ENCODE measurements around the gene F7. TPM values are rescaled to one million over a fixed set of nuclear protein-coding genes. Genes with fewer than 3 reads are reported as not detected.
A peak's percentile ranks its signal among the peaks of the same experiment; 100 is the strongest.

F7 gene
- total RNA-seq, 1 experiment from 2014 or later, result 52.4 TPM

DNA sequence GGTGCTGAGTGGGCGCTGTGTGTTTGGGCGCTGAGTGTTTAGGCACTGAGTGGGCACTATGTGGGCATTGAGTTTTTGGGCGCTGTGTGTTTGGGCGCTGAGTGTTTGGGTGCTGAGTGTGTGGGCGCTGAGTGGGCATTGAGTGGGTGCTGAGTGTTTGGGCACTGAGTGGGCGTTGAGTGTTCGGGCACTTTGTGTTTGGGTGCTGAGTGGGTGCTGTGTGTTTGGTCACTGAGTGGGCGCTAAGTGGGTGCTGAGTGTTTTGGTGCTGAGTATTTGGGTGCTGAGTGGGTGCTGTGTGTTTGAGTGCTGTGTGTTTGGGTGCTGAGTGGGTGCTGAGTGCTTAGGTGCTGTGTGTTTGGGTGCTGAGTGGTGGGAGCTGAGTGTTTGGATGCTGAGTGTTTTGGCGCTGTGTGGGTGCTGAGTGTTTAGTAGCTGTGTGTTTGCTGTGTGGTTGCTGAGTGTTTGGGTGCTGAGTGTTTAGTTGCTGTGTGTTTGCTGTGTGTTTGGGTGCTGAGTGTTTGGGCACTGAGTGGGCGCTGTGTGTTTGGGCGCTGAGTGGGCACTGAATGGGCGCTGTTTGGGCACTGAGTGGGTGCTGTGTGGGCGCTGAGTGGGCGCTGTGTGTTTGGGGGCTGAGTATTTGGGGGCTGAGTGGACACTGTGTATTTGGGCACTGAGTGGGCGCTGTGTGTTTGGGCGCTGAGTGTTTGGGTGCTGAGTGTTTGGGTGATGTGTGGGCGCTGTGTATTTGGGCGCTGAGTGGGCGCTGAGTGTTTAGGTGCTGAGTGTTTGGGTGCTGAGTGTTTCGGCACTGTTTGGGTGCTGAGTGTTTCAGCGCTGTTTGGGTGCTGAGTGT is 47.2 kb upstream of the F7 start:
- Mint-ChIP-seq H3K4me1 (ENCODE audit: low read depth, unreplicated experiment) (no peaks in the 10 kb centered on the region), H3K27ac (ENCODE audit: unreplicated experiment) (no peak overlapping the region), H3K36me3 (ENCODE audit: insufficient read depth, unreplicated experiment) (peaks cover 5% of the 10 kb centered on the region), H3K27me3 (ENCODE audit: insufficient read depth, unreplicated experiment) (no peaks in the 10 kb centered on the region), H3K9me3 (ENCODE audit: unreplicated experiment) (no peaks in the 10 kb centered on the region), H3K4me3 (ENCODE audit: unreplicated experiment) (no peak overlapping the region)
- TF ChIP-seq, protein P1, sequence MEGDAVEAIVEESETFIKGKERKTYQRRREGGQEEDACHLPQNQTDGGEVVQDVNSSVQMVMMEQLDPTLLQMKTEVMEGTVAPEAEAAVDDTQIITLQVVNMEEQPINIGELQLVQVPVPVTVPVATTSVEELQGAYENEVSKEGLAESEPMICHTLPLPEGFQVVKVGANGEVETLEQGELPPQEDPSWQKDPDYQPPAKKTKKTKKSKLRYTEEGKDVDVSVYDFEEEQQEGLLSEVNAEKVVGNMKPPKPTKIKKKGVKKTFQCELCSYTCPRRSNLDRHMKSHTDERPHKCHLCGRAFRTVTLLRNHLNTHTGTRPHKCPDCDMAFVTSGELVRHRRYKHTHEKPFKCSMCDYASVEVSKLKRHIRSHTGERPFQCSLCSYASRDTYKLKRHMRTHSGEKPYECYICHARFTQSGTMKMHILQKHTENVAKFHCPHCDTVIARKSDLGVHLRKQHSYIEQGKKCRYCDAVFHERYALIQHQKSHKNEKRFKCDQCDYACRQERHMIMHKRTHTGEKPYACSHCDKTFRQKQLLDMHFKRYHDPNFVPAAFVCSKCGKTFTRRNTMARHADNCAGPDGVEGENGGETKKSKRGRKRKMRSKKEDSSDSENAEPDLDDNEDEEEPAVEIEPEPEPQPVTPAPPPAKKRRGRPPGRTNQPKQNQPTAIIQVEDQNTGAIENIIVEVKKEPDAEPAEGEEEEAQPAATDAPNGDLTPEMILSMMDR (IDR thresholded peaks at IDR 0.05; ENCODE audit: insufficient read depth in 1 of 2, low read depth in 1 of 2, low read length in 1 of 2, severe bottlenecking in 1 of 2, unreplicated experiment in 1 of 2), result no peak
- intact Hi-C loops (cut with micrococcal nuclease; ENCODE audit: unreplicated experiment), result no loop called here
- H3K4me1 ChIP-seq, result no peaks in the 10 kb centered on the region
- POLR2A ChIA-PET, result no interaction called here
- no TSS peak for BruUV-seq (replicated peaks)
- no peak overlapping the region for H3K4me3 ChIP-seq (ENCODE audit: low read depth, low read length)
- no peak for DNase-seq
- H3K27me3 ChIP-seq (replicated peaks; ENCODE audit: control insufficient read depth, insufficient read depth, low read length), result no peaks in the 10 kb centered on the region
- CTCF ChIA-PET, result no interaction called here
- no peaks in the 10 kb centered on the region for H3K9me3 ChIP-seq
- H3K36me3 ChIP-seq (ENCODE audit: control insufficient read depth, insufficient read depth, low read length), result no peaks in the 10 kb centered on the region; the same call in 1 of the 2 replicates

DNA sequence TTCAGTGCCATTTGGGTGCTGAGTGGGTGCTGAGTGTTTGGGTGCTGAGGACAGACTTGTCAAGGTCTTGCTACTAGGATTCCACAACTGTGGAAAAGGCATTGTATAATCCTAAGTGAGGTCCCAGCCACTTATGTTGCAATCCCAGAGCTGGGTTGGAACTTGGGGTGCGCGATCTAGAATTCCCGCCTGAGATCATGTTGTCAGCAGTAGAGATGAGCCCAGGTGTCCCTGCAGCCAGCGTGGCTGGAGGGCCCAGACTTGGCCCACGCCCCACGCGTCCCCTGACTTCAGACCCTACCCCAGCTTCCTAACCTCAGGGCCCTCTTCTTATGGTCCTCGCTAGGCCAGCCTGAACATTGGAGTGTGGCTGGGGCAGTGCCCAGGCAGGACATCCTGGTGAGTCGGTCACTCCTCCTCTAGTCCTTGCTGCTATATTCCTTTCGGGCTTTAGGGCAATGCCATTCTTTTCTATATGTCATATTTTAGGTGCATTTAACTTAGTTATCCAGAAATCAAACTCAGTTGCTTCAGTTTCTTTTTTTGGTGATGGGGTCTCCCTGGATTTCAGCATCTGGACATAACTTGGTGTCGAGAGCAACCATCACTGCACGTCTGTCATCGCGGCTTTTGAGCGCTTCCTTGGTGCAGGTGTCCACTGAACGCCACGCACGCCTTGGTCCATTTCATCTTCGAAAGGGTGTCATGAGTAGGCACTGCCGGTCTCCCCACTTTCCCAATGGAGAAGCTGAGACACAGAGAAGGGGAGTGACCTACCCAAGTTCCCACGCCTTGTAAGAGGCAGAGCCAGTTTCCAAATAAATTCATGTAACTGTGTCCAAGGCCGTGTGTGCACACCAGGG is 46.4 kb upstream of the F7 start:
- no peak overlapping the region for H3K4me3 Mint-ChIP-seq (ENCODE audit: unreplicated experiment)
- Histone ChIP-seq H3K36me3 (ENCODE audit: control insufficient read depth, insufficient read depth, low read length) (no peaks in the 10 kb centered on the region; the same call in 1 of the 2 replicates), H3K9me3 (no peaks in the 10 kb centered on the region), H3K4me1 (no peaks in the 10 kb centered on the region), H3K4me3 (ENCODE audit: low read depth, low read length) (no peak overlapping the region), H3K27me3 (replicated peaks; ENCODE audit: control insufficient read depth, insufficient read depth, low read length) (no peaks in the 10 kb centered on the region)
- no peaks in the 10 kb centered on the region for H3K27me3 Mint-ChIP-seq (ENCODE audit: insufficient read depth, unreplicated experiment)
- no peak for DNase-seq
- H3K36me3 Mint-ChIP-seq (ENCODE audit: insufficient read depth, unreplicated experiment), result peaks cover 5% of the 10 kb centered on the region
- no peaks in the 10 kb centered on the region for H3K4me1 Mint-ChIP-seq (ENCODE audit: low read depth, unreplicated experiment)
- intact Hi-C loops (cut with micrococcal nuclease; ENCODE audit: unreplicated experiment), result no loop called here
- ChIA-PET POLR2A (no interaction called here), CTCF (no interaction called here)
- BruUV-seq (replicated peaks), result no TSS peak
- TF ChIP-seq, protein P1 (IDR thresholded peaks at IDR 0.05; ENCODE audit: insufficient read depth in 1 of 2, low read depth in 1 of 2, low read length in 1 of 2, severe bottlenecking in 1 of 2, unreplicated experiment in 1 of 2), result no peak
- no peaks in the 10 kb centered on the region for H3K9me3 Mint-ChIP-seq (ENCODE audit: unreplicated experiment)
- no peak overlapping the region for H3K27ac Mint-ChIP-seq (ENCODE audit: unreplicated experiment)

DNA sequence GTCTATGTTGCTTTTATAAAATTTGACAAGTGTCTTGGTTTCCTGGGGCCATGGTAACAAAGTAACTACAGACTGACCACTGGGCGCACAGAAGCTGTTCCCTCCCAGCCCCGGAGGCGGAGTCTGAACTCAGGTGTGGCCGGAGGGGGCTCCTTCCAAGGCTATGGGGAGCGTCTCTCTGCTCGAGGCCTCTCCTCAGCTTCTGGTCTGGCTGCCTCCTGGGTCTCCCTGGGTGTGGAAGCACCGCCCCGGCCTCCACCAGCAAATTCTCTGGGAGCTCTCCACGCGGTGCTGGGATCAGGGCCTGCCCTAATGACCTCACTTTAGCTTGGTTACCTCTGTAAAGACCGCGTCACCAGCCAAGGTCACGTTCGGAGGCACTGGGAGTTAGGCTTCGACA is 45.7 kb upstream of the F7 start:
- Mint-ChIP-seq H3K27ac (ENCODE audit: unreplicated experiment) (no peak overlapping the region), H3K4me1 (ENCODE audit: low read depth, unreplicated experiment) (no peaks in the 10 kb centered on the region), H3K36me3 (ENCODE audit: insufficient read depth, unreplicated experiment) (peaks cover 5% of the 10 kb centered on the region), H3K9me3 (ENCODE audit: unreplicated experiment) (no peaks in the 10 kb centered on the region), H3K27me3 (ENCODE audit: insufficient read depth, unreplicated experiment) (no peaks in the 10 kb centered on the region), H3K4me3 (ENCODE audit: unreplicated experiment) (no peak overlapping the region)
- no TSS peak for BruUV-seq (replicated peaks)
- Histone ChIP-seq H3K4me1 (no peaks in the 10 kb centered on the region), H3K27me3 (replicated peaks; ENCODE audit: control insufficient read depth, insufficient read depth, low read length) (no peaks in the 10 kb centered on the region), H3K9me3 (no peaks in the 10 kb centered on the region), H3K4me3 (ENCODE audit: low read depth, low read length) (no peak overlapping the region), H3K36me3 (ENCODE audit: control insufficient read depth, insufficient read depth, low read length) (no peaks in the 10 kb centered on the region; the same call in 1 of the 2 replicates)
- peak in 1 of 2 experiments; percentile 19 for DNase-seq
- intact Hi-C loops (cut with micrococcal nuclease; ENCODE audit: unreplicated experiment), result no loop called here
- ChIA-PET POLR2A (no interaction called here), CTCF (no interaction called here)
- TF ChIP-seq, protein P1 (IDR thresholded peaks at IDR 0.05; ENCODE audit: insufficient read depth in 1 of 2, low read depth in 1 of 2, low read length in 1 of 2, severe bottlenecking in 1 of 2, unreplicated experiment in 1 of 2), result no peak

All from Caco-2 (cell line).